ENCODE data around the gene ARMC2. TPM values are rescaled to one million over a fixed set of nuclear protein-coding genes. Genes with fewer than 3 reads are reported as not detected.

ARMC2 gene
- total RNA-seq, 2 experiments from 2014 or later = 2.6 to 8.4 TPM

- H3K9me2 ChIP-seq (ENCODE audit: insufficient read depth, low read length) = no peaks in the 10 kb centered on the region
- DNase-seq (ENCODE audit: low spot score) = no peak
- intact Hi-C loops (cut with micrococcal nuclease; ENCODE audit: unreplicated experiment) = no loop called here
- CTCF ChIA-PET (ENCODE audit: unreplicated experiment) = no interaction called here
- H3K79me2 ChIP-seq (ENCODE audit: insufficient read depth, low read depth, low read length) = no peaks in the 10 kb centered on the region
- H3K9me3 ChIP-seq (ENCODE audit: low read length) = no peaks in the 10 kb centered on the region
- no peak overlapping the region for H3K4me2 ChIP-seq (ENCODE audit: low read length)
- no peaks in the 10 kb centered on the region for H4K20me1 ChIP-seq (ENCODE audit: insufficient read depth, low read length)
- POLR2A ChIA-PET = no interaction called here
- H3K4me3 ChIP-seq (ENCODE audit: low read depth, low read length, poor library complexity, severe bottlenecking) = no peak overlapping the region
- no peaks in the 10 kb centered on the region for H3K36me3 ChIP-seq (ENCODE audit: insufficient read depth, low read length)
- no peak for TF ChIP-seq EZH2phosphoT487 (IDR thresholded peaks at IDR 0.05; ENCODE audit: borderline replicate concordance, low read depth, low read length)
- no peak for TF ChIP-seq CTCF (conservative IDR thresholded peaks at IDR 0.05; ENCODE audit: low read length)
- no peak overlapping the region for H2AFZ ChIP-seq (ENCODE audit: low read length)
- no peak overlapping the region for H3K27ac ChIP-seq (ENCODE audit: low read depth, low read length, poor library complexity, severe bottlenecking)
- BruUV-seq (replicated peaks) = no TSS peak
- H3K4me1 ChIP-seq (ENCODE audit: insufficient read depth, low read length, poor library complexity, severe bottlenecking) = peaks cover 4% of the 10 kb centered on the region
These were observed 175.2 kb downstream of the ARMC2 start for GRCh38 chr6:109023356-109023925.

Small RNAs within 50 kb of the gene (small RNA-seq; reads per million reads assigned to genes)
- 0.26 reads per million for gene AL445189.2
- not detected for gene Z95118.1

Other genes starting within 250 kb of the ARMC2 start
- gene SESN1, start 246.4 kb downstream of the ARMC2 start, total RNA-seq (2014; rRNA removed; shearing (Covaris generic)) = 7.7 and 10.8 TPM in 2 replicates
- gene SESN1, start 246.4 kb downstream of the ARMC2 start, total RNA-seq (2022) = 13.8 and 14.8 TPM in 2 replicates
- 22.7 and 26.7 TPM in 2 replicates for gene CEP57L1, start 247.1 kb downstream of the ARMC2 start, total RNA-seq (2014; rRNA removed; shearing (Covaris generic))
- gene CEP57L1, start 247.1 kb downstream of the ARMC2 start, total RNA-seq (2022) = 22.5 and 28.2 TPM in 2 replicates

All from OCI-LY7 (cell line).